ENCODE results near the gene CRADD.
"Not testable (repeated sequence)": the region's sequence is repeated elsewhere in the genome, so short reads cannot be mapped to it uniquely, and the experiment has no call there.

DNA sequence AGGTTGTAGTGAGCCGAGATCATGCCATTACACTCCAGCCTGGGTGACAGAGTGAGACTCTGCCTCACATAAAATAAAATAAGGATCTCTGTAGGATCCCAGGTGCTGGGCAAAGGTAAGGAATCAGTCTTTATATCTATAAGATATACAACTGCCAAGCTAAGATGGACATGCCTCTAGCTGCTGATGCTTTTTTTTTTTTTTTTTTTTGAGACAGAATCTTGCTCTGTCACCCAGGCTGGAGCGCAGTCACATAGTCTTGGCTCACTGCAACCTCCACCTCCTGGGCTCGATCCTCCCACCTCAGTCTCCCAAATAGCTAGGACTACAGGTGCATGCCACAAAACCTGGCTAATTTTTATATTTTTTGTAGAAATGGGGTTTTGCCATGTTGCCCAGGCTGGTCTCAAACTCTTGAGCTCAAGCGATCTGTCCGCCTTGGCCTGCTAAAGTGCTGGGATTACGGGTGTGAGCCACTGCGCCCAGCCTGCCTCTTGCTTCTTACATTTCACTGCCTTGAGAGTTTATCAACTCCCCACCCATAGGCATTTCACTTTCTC lies 208.9 kb downstream of the CRADD start:
- TF ChIP-seq, protein P1, sequence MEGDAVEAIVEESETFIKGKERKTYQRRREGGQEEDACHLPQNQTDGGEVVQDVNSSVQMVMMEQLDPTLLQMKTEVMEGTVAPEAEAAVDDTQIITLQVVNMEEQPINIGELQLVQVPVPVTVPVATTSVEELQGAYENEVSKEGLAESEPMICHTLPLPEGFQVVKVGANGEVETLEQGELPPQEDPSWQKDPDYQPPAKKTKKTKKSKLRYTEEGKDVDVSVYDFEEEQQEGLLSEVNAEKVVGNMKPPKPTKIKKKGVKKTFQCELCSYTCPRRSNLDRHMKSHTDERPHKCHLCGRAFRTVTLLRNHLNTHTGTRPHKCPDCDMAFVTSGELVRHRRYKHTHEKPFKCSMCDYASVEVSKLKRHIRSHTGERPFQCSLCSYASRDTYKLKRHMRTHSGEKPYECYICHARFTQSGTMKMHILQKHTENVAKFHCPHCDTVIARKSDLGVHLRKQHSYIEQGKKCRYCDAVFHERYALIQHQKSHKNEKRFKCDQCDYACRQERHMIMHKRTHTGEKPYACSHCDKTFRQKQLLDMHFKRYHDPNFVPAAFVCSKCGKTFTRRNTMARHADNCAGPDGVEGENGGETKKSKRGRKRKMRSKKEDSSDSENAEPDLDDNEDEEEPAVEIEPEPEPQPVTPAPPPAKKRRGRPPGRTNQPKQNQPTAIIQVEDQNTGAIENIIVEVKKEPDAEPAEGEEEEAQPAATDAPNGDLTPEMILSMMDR (IDR thresholded peaks at IDR 0.05) = not testable (repeated sequence)
- not testable (repeated sequence) for TF ChIP-seq POLR2A (IDR thresholded peaks at IDR 0.05)

All from body of pancreas (tissue), 4 donors.